AG10803 (cell line): ENCODE results near the gene SCN5A.

Experiments
- DNase-seq: peaks from one replicate; pipeline ENCODE4 v3.0.0; 2010; ENCODE audit warnings: low read depth
- H3K4me3 ChIP-seq: 2 replicates; pipeline ENCODE4 v1.5.1; 2011; ENCODE audit warnings: mild to moderate bottlenecking, low read length, control low read depth
- CTCF ChIP-seq: conservative IDR thresholded peaks from 2 replicates; pipeline ENCODE4 v1.5.1; 2011; ENCODE audit warnings: mild to moderate bottlenecking, low read length, control low read depth, inconsistent platforms

SCN5A gene

GRCh38 chr3:38532529-38532928, 117.0 kb downstream of the SCN5A start:
- no peak for TF ChIP-seq CTCF
- no peak overlapping the region for H3K4me3 ChIP-seq
- no peak for DNase-seq

DNA sequence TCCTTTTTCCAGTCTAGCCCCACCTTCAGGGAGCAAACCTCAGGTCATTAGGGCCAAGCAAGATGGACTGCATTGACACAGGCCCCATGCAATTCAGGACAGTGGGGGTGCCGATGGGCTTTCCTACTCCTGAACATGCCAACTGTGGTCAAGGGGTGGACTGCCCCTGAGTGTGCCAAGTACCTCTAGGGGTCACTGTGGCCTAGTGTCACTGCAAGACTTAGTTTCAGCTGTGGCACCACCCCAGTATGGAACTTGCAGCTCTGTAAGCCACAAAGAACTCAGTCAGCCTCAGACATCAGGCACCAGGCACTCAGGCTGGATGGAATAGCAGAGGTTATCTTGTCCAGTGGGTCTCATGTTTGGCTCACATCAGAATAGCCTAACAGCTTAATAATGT, 121.0 kb downstream of the SCN5A start:
- H3K4me3 ChIP-seq: no peak overlapping the region
- no peak for DNase-seq
- TF ChIP-seq CTCF: no peak

DNA sequence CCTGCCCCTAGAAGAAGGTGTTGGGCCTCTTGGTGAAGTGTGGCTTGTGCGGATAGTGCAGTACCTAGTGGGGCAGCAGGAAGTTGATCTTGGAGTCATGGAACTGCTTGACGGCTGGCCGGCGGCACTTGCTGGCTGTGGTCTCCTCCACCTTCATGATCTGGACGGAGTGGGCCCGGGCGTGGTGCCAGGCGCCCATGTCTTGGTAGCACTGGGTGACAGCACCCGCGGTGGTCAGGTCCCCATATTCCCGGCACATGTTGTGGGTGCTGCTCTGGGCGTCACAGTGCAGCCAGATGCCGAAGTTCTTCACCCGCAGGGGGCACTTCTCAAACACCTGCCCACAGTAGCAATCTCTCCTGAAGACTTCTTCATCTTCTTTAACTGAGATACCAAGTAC, 122.7 kb downstream of the SCN5A start:
- no peak for TF ChIP-seq CTCF
- no peak for DNase-seq
- H3K4me3 ChIP-seq: no peak overlapping the region

DNA sequence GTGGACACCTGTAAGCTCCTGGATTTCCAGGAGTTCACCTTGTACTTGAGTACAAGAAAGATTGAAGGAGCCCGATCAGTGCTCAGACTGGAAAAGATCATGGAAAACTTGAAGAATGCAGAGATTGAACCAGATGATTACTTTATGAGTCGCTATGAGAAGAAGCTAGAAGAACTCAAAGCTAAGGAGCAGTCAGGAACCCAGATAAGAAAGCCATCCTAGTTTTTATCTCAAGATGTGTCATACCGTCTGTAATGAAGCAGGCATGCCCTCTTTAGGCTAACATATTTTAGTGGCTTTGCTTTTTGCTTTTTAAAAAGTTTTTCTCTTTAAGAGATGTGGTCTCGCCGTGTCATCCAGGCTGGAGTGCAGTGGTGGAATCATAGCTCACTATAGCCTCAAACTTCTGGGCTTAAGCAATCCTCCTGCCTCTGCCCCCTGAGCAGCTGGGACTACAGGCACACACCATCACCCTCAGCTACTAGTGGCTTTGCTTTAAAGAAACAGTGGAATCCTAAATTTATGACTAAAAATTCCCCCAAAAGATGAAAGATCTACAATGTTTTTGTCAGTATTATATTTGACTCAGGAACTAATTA, 125.2 kb downstream of the SCN5A start:
- no peak for DNase-seq
- no peak overlapping the region for H3K4me3 ChIP-seq
- TF ChIP-seq CTCF: no peak

DNA sequence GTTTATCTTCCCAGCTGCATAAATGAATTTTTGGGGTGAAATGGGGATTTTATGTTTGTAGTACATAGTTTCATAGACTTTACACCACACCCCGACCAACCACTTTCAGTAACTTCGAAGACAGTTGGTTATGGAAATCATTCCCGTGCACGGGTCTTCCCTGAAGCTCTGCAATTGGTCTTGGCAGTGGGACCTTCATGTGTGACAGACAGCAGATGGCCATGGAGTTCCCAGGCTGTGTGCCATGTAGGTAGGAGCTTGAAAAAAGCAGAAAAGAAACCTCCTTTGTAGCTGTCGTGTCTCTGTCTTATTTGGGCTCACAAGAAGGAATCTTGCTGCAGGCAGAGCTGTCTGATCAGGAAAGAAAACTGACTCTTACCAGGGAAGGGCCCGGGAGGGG, 127.5 kb downstream of the SCN5A start:
- H3K4me3 ChIP-seq: no peak overlapping the region
- no peak for TF ChIP-seq CTCF
- no peak for DNase-seq

DNA sequence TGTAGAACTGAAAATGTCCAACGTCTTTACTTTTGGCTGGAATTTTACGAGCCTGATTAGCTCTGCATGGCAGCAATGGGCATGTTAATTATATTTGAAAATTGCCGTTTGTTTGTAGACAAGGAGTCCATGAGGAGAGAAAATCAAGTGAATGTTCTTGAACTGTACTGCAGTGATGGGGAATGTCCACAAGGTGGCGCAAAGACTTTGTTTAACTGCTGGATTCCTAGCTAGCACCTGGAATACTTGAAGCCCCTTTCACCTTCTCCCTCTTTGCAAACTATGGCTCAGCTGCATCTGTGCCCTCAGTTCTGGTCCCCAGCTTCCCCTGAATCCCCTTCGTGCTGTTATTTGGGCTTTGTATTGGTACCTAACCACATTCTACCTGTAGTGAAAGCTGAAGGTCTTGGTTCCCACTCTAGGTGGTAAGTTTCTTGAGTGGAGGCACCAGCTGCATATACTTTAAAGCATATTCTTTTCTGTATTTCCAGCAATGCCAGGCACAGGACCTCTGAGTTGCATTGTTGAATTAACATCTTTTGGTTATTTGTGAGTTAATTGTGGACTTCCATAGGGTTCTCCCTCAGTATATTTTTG, 128.0 kb downstream of the SCN5A start:
- DNase-seq: peak; percentile 66

More for the DNA sequence above, 128.0 kb downstream of the SCN5A start:
- peak; percentile 94 for TF ChIP-seq CTCF
- no peak overlapping the region for H3K4me3 ChIP-seq
